NCI-H187 (cell line): ENCODE data around the gene TRERF1.

Source experiments
- DNase-seq, 2 experiments: peaks; one replicate each; lab custom pipeline; 2025; lab: John Stamatoyannopoulos, UW

The TRERF1 gene

GRCh38 chr6:42367353-42368011 is 84.2 kb downstream of the TRERF1 start:
- DNase-seq = no peak

DNA sequence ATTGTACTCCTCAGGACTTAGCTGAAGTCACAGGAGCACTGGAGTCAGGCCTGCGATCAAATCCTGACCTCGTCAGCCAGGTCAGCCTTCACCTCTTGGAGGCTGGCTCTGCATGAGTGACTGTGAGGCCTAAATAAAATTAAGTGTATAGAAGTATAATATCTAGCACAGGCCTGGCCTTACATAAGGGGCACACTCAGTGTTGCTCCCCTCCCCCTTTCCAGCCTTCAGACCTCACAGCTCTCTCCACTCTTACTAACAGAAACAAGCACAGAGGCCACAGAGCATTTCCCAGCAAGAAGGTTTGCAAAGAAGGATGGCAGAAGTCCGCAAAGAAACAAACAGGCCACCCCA is 84.8 kb downstream of the TRERF1 start:
- no peak for DNase-seq

GRCh38 chr6:42366011-42366705 is 85.6 kb downstream of the TRERF1 start:
- DNase-seq = no peak

DNA sequence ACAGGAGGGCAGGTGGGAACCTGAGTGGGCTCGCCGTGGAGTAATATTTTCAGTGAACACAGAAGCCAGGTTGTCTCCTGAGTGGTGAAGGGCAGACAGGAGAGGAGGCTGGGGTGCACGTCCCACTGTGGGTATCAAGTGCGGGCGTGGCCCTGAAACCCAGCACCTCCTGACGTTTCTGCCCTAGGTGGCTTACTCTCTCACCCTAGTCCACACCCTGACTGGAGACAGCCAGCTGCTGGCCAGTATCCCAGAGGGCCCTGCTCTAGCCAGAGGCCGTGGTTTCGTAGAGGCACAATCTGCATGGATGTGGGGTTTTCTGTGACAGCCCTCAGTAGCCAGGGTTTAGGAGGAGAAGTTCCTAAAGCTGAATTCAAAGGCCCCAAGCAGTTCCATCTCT is 86.7 kb downstream of the TRERF1 start:
- DNase-seq = no peak

- DNase-seq = no peak
These were observed 87.5 kb downstream of the TRERF1 start for GRCh38 chr6:42363926-42364849.

DNA sequence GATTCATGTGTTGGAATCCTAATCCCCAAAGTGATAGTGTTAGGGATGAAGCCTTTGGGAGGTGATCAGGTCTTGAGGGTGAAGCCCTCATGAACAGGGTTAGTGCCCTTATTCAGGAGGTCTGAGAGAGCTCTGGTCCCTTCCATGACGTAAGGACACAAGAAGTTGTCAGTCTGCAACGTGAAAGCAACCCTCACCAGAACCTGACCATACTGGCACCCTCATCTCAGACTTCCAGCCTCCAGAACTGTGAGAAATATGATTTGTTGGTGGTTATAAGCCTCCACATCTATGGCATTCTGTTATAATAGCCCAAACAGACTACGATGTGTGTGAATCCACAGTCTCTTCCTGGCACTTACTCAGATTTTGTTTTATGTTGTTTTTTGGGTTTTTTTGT is 90.7 kb downstream of the TRERF1 start:
- no peak for DNase-seq

DNA sequence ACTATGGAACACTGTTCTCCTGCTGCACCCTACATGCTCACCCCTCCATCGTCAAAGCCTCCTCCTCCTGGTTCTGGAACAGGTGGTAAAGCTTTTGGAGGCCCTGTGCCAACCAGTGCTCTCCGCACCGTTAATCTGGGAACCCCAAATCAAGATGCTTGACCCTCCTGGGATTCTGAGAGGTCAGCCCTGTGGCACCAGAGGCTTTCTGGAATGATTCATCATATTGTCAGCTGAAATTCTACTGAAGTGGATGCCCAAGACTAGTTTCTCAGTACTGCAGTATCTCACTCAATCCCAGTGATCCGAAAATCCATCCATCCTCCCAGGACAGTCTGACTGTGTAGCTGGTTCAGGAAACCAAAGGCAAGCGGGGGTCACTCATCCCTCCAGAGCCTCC is 92.7 kb downstream of the TRERF1 start:
- DNase-seq = no peak

GRCh38 chr6:42355416-42355815 is 96.3 kb downstream of the TRERF1 start:
- DNase-seq = no peak

GRCh38 chr6:42354702-42355101 is 97.0 kb downstream of the TRERF1 start:
- DNase-seq = no peak

GRCh38 chr6:42352856-42353564 is 98.7 kb downstream of the TRERF1 start:
- DNase-seq = no peak

DNA sequence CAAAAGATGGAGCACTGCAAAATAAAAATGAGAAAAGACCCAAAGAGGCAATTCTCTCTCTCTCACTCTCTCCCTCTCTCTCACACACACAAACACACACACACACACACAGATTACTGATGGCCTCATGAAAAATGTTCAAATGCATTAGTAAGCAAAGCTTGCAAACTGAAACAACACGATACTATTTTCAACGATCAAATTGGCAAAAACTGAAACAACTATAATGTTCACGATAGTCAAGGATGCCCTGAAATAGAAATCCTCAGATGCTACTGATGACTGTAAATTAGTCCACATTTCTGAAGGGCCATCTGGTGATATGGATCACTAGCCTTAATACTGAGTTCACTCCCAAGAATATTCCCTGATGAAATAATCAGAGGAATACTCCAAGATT is 100.8 kb downstream of the TRERF1 start:
- no peak for DNase-seq

- DNase-seq = no peak
These were observed 101.8 kb downstream of the TRERF1 start for GRCh38 chr6:42349753-42350511.

DNA sequence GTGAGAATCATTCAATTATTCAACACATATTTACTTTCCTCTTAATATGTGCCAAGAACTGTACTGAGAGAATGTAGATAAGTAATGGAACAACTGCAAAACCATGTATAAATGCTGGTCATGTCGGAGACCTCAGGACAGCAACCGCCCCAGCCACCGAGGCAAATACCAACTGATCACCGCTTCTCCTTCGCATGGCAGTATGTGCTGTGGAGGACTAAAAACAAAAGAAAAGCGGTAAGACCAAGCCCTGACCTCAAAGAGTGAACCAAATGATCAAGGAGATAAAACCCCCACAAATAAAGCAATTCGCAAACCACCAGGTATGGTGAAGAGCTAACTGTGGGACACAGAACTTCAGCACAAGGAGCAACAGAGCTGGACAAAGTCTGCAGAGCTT is 104.3 kb downstream of the TRERF1 start:
- no peak for DNase-seq

DNA sequence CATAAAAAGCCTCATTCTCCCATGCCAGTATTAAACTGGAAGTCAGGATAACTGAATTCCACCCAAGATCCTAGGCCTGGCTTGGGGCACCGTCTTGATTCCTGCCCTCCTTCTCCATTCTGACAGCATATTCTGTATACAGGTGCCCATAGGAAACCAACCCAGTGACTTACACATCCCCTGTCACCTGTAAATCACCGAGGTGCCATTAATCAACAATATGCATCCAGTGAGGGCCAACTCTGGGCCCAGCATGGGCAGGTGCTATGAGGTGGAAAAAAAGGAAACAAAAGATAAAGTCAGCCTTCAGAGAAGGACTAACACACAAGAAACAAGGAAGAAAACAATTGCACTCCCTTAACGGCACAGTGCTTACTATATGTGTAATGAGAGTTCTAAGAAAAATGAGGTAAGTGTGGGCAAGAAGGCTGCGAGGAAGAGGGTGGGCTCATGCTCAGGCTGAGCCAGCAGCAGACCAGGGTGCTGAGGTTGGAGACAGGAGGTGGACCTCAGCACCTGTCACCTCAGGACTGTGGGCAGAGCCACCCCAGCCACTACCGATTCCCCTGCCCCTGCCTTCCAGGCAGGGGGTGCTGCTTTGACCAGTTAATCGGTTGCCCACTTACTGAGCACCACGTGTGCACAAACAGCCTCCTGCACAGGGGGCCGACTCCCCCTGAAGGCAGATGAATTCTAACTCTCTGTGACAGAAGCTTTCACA is 105.9 kb downstream of the TRERF1 start:
- DNase-seq = no peak

DNA sequence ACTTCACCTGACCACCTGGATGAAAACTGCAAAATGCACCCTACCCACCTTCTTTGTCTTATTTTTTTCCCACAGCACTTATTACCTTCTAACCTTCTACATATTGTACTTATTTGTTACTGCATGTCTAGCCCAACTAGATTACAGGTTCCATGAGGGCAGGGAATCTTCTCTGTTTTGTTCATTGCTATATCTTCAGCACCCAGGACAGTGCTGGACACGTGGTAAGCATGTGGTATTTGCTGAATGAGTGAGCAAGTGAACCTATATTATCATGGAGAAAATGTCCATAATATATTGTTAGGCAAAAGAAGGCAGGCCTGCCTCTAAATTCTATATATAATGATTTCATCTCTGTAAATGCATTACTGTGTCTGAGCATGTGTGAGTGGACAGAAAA is 107.0 kb downstream of the TRERF1 start:
- no peak for DNase-seq

- DNase-seq = no peak
These were observed 109.8 kb downstream of the TRERF1 start for GRCh38 chr6:42341771-42342553.

DNA sequence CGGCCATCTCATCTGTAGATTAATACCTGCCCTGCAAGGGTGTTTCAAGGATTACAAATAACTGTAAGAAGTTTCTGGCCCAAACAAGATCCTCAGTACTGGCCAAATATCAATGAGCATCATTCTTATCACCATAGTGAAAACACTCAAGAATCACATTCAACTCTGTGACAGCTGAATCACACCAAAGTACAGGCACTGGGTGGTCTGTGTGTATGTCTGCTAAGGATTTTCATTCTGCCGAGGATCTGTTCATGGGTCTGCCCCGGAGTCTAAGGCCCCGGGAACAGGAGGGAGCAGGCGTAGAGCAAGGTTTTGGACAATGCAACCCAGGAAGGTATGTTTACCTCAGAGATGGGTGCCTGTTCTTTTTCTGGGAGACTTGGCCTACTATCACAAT is 110.5 kb downstream of the TRERF1 start:
- no peak for DNase-seq

DNA sequence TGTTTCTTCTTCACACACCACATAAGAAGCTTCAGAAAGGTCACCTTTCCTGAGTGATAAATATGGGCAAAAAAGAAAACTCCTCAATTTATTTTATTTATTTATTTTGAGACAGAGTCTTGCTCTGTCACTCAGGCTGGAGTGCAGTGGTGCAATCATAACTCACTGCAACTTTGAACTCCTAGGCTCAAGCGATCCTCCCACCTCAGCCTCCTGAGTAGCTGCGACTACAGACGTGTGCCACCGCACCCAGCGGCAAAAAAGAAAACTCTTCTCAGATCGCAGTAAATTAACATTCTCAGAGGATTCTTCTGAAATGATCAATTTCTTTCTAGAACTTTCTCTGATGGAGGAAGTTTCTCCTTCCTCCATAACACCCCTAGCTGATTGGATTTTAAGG is 111.2 kb downstream of the TRERF1 start:
- no peak for DNase-seq

GRCh38 chr6:42339991-42340401 is 111.7 kb downstream of the TRERF1 start:
- DNase-seq = no peak

GRCh38 chr6:42338744-42339222 is 112.9 kb downstream of the TRERF1 start:
- DNase-seq = no peak
